H1 (cell line): ENCODE results near the gene PHTF2. TPM values are rescaled to one million over a fixed set of nuclear protein-coding genes. Genes with fewer than 3 reads are reported as not detected.

Experiments
- CTCF ChIA-PET: fragments of 300-600 bp; sonication (Branson Sonifier 250); formaldehyde crosslinking; loops from one replicate; lab custom pipeline; 2021; ENCODE audit not compliant: partially characterized antibody; lab: Charles Lee
- POLR2A ChIA-PET: fragments of 300-600 bp; sonication (Branson Sonifier 250); formaldehyde crosslinking; loops from one replicate; lab custom pipeline; 2021; ENCODE audit warnings: inconsistent platforms; ENCODE audit not compliant: partially characterized antibody; lab: Charles Lee
- DNase-seq, 2 experiments: peaks; one replicate each; pipeline versions ENCODE4 v3.0.0 to v3.0.0-alpha.2; 2010 to 2022; ENCODE audit warnings: low spot score in 2 of 2, low read depth in 1 of 2, mixed read lengths in 1 of 2
- FAIRE-seq: peaks from 2 replicates; lab custom pipeline; 2011; peaks lifted over from hg19 to GRCh38; lab: Jason Lieb, UNC
- H2AFZ ChIP-seq: 2 replicates; pipeline ENCODE4 v1.8.1; 2012; ENCODE audit warnings: low read length, inconsistent platforms
- H2AK5ac ChIP-seq: 2 replicates; pipeline ENCODE4 v1.6.1; 2013; ENCODE audit warnings: low read depth, low read length
- H2BK120ac ChIP-seq: replicated peaks from 2 replicates; pipeline ENCODE3; 2013; ENCODE audit warnings: low read depth, low read length, inconsistent platforms
- H2BK12ac ChIP-seq: 2 replicates; pipeline ENCODE4 v1.6.1; 2013; ENCODE audit warnings: low read depth, low read length
- H2BK15ac ChIP-seq: 2 replicates; pipeline ENCODE4 v1.6.1; 2013; ENCODE audit warnings: low read length
- H2BK20ac ChIP-seq: 2 replicates; pipeline ENCODE4 v1.6.1; 2013; ENCODE audit warnings: low read length
- H2BK5ac ChIP-seq: 2 replicates; pipeline ENCODE4 v1.6.1; 2013; ENCODE audit warnings: low read depth, low read length
- H3K14ac ChIP-seq: 2 replicates; pipeline ENCODE4 v1.6.1; 2013; ENCODE audit warnings: inconsistent platforms; ENCODE audit not compliant: insufficient read length
- H3K18ac ChIP-seq: 2 replicates; pipeline ENCODE4 v1.6.1; 2013; ENCODE audit warnings: low read length; ENCODE audit errors: extremely low read depth
- H3K23ac ChIP-seq: 2 replicates; pipeline ENCODE4 v1.6.1; 2013; ENCODE audit warnings: inconsistent platforms; ENCODE audit not compliant: insufficient read length
- H3K23me2 ChIP-seq: 2 replicates; pipeline ENCODE4 v1.6.1; 2013; ENCODE audit warnings: low read depth, low read length
- H3K27ac ChIP-seq: 2 replicates; pipeline ENCODE4 v1.6.1; 2011; ENCODE audit warnings: low read depth, low read length, inconsistent platforms
- H3K27me3 ChIP-seq, 4 experiments: replicated peaks in 1 of 4; 1 replicate in 1 of 4; 2 replicates in 3 of 4; pipeline versions ENCODE4 v1.6.1 to v1.8.1; 2011 to 2013; ENCODE audit warnings: low read length in 3 of 4, mild to moderate bottlenecking in 3 of 4, inconsistent platforms in 2 of 4, mixed read lengths in 2 of 4, moderate library complexity in 1 of 4; ENCODE audit not compliant: control insufficient read depth in 3 of 4, insufficient read depth in 3 of 4; ENCODE audit errors: extremely low read depth in 1 of 4
- H3K36me3 ChIP-seq, 4 experiments: 2 replicates each; pipeline versions ENCODE4 v1.6.1 to v1.8.1; 2011 to 2013; ENCODE audit warnings: mild to moderate bottlenecking in 4 of 4, low read length in 3 of 4, moderate library complexity in 2 of 4, control low read depth in 1 of 4, inconsistent platforms in 1 of 4; ENCODE audit not compliant: insufficient read depth in 4 of 4, control insufficient read depth in 2 of 4
- H3K4ac ChIP-seq: replicated peaks from 2 replicates; pipeline ENCODE3; 2013; ENCODE audit warnings: low read length, low read depth, mixed read lengths, inconsistent platforms; ENCODE audit not compliant: insufficient read length
- H3K4me1 ChIP-seq, 4 experiments: replicated peaks in 1 of 4; 1 replicate in 1 of 4; 2 replicates in 3 of 4; pipeline versions ENCODE4 v1.6.1 to v1.8.1; 2011 to 2013; ENCODE audit warnings: low read length in 3 of 4, inconsistent platforms in 2 of 4, mixed read lengths in 1 of 4; ENCODE audit not compliant: insufficient read depth in 4 of 4, control insufficient read depth in 3 of 4
- H3K4me2 ChIP-seq, 2 experiments: 2 replicates each; pipeline versions ENCODE4 v1.6.1 to v1.8.1; 2011 to 2013; ENCODE audit warnings: low read depth in 2 of 2, low read length in 2 of 2, control low read depth in 1 of 2, inconsistent platforms in 1 of 2, mild to moderate bottlenecking in 1 of 2; ENCODE audit not compliant: insufficient read depth in 1 of 2
- H3K4me3 ChIP-seq, 4 experiments: fragments of 200-600, 300-600 bp in 1 of 4; sonication (generic), shearing (Covaris generic), sonication (Bioruptor Twin) in 1 of 4; 2 replicates each; pipeline versions ENCODE4 v1.5.1 to v1.8.1; 2011 to 2016; ENCODE audit warnings: low read length in 4 of 4, low read depth in 3 of 4, control low read depth in 2 of 4, inconsistent platforms in 2 of 4, mild to moderate bottlenecking in 2 of 4, mixed read lengths in 1 of 4, moderate library complexity in 1 of 4; ENCODE audit not compliant: insufficient read depth in 2 of 4; ENCODE audit errors: extremely low read depth in 1 of 4
- H3K56ac ChIP-seq: replicated peaks from 2 replicates; pipeline ENCODE3; 2013; ENCODE audit warnings: low read depth, mild to moderate bottlenecking, mixed read lengths, low read length, inconsistent platforms; ENCODE audit not compliant: insufficient read length
- H3K79me1 ChIP-seq: 2 replicates; pipeline ENCODE4 v1.6.1; 2013; ENCODE audit warnings: low read depth, low read length, control low read depth
- H3K79me2 ChIP-seq, 2 experiments: 2 replicates each; pipeline versions ENCODE4 v1.6.1 to v1.8.1; 2012 to 2013; ENCODE audit warnings: low read length in 2 of 2, mild to moderate bottlenecking in 2 of 2, inconsistent platforms in 1 of 2; ENCODE audit not compliant: insufficient read depth in 2 of 2, control insufficient read depth in 1 of 2
- H3K9ac ChIP-seq, 4 experiments: replicated peaks in 1 of 4; 1 replicate in 1 of 4; 2 replicates in 3 of 4; pipeline versions ENCODE4 v1.6.1 to v1.8.1; 2011 to 2013; ENCODE audit warnings: low read depth in 3 of 4, low read length in 3 of 4, control low read depth in 2 of 4, mild to moderate bottlenecking in 2 of 4, moderate library complexity in 2 of 4, inconsistent platforms in 1 of 4; ENCODE audit errors: extremely low read depth in 1 of 4
- H3K9me3 ChIP-seq, 2 experiments: 2 replicates each; pipeline versions ENCODE4 v1.6.1 to v1.8.1; 2012 to 2013; ENCODE audit warnings: mild to moderate bottlenecking in 2 of 2, moderate library complexity in 2 of 2, control low read depth in 1 of 2, inconsistent platforms in 1 of 2, low read depth in 1 of 2, low read length in 1 of 2, mixed read lengths in 1 of 2; ENCODE audit not compliant: insufficient read depth in 2 of 2
- H4K20me1 ChIP-seq, 2 experiments: replicated peaks in 1 of 2; 2 replicates each; pipeline versions ENCODE3 to v1.8.1; 2011 to 2013; ENCODE audit warnings: inconsistent platforms in 2 of 2, low read length in 2 of 2, mild to moderate bottlenecking in 1 of 2; ENCODE audit not compliant: insufficient read depth in 2 of 2, control insufficient read depth in 1 of 2
- H4K5ac ChIP-seq: 2 replicates; pipeline ENCODE4 v1.6.1; 2013; ENCODE audit warnings: low read length, low read depth, mixed read lengths, inconsistent platforms; ENCODE audit not compliant: insufficient read length
- H4K8ac ChIP-seq: 2 replicates; pipeline ENCODE4 v1.8.0; 2013; ENCODE audit warnings: mild to moderate bottlenecking, moderate library complexity, low read length, inconsistent platforms; ENCODE audit not compliant: insufficient read depth; ENCODE audit errors: extremely low read depth
- H4K91ac ChIP-seq: replicated peaks from 2 replicates; pipeline ENCODE3; 2013; ENCODE audit warnings: low read length, mixed read lengths, inconsistent platforms; ENCODE audit not compliant: insufficient read length
- CHD2 ChIP-seq: IDR thresholded peaks from 2 replicates; pipeline ENCODE4 v1.6.1; 2012; ENCODE audit warnings: low read length, improper control_type of control experiment
- CREB1 ChIP-seq: IDR thresholded peaks from 2 replicates; pipeline ENCODE4 v1.6.1; 2012; ENCODE audit warnings: inconsistent platforms
- CTBP2 ChIP-seq: IDR thresholded peaks from 2 replicates; pipeline ENCODE4 v1.7.0; 2011; ENCODE audit warnings: borderline replicate concordance, mild to moderate bottlenecking, moderate library complexity, mixed read lengths, low read length; ENCODE audit not compliant: insufficient read depth, insufficient read length
- CTCF ChIP-seq, 3 experiments: IDR thresholded peaks; 1 replicate in 2 of 3; 2 replicates in 1 of 3; pipeline versions ENCODE4 v1.5.1 to v1.6.1; 2011; ENCODE audit warnings: low read length in 3 of 3, mild to moderate bottlenecking in 3 of 3, inconsistent platforms in 2 of 3, low read depth in 1 of 3, moderate library complexity in 1 of 3; ENCODE audit not compliant: insufficient read depth in 1 of 3; ENCODE audit errors: control extremely low read depth in 1 of 3
- EP300 ChIP-seq, 2 experiments: IDR thresholded peaks; 1 replicate in 1 of 2; 2 replicates in 1 of 2; pipeline ENCODE4 v1.6.1; 2011 to 2012; ENCODE audit warnings: low read depth in 2 of 2, low read length in 2 of 2, mild to moderate bottlenecking in 2 of 2, borderline replicate concordance in 1 of 2, inconsistent platforms in 1 of 2, moderate library complexity in 1 of 2
- NANOG ChIP-seq: IDR thresholded peaks from 2 replicates; pipeline ENCODE4 v1.6.1; 2011; ENCODE audit warnings: low read length, low read depth, mild to moderate bottlenecking, inconsistent platforms; ENCODE audit not compliant: insufficient read depth, poor library complexity, severe bottlenecking
- POU5F1 ChIP-seq: IDR thresholded peaks from 2 replicates; pipeline ENCODE4 v1.6.1; 2011; ENCODE audit warnings: low read depth, mild to moderate bottlenecking, low read length, moderate library complexity
- RAD21 ChIP-seq, 2 experiments: IDR thresholded peaks in 1 of 2; conservative IDR thresholded peaks in 1 of 2; 2 replicates each; pipeline ENCODE4 v1.6.1; 2011; ENCODE audit warnings: low read depth in 2 of 2, low read length in 2 of 2, improper control_type of control experiment in 1 of 2, inconsistent platforms in 1 of 2, mild to moderate bottlenecking in 1 of 2, moderate library complexity in 1 of 2
- SP2 ChIP-seq: IDR thresholded peaks from 2 replicates; pipeline ENCODE4 v1.6.1; 2012; ENCODE audit warnings: mild to moderate bottlenecking, low read length, inconsistent platforms
- SP4 ChIP-seq: IDR thresholded peaks from 2 replicates; pipeline ENCODE4 v1.6.1; 2012; ENCODE audit warnings: low read length, inconsistent platforms
- SUZ12 ChIP-seq: fragments of 200-600 bp; sonication (generic); IDR thresholded peaks from 2 replicates; pipeline ENCODE4 v1.6.1; 2012; ENCODE audit warnings: mild to moderate bottlenecking, inconsistent platforms, low read length, moderate library complexity, mixed read lengths
- TCF12 ChIP-seq: IDR thresholded peaks from 2 replicates; pipeline ENCODE4 v1.6.1; 2011; ENCODE audit warnings: low read depth, mild to moderate bottlenecking, low read length
- WGBS, 2 experiments: shearing (Covaris generic) in 1 of 2; methylation state at CpG; one replicate each; pipeline versions ENCODE4 v1.1.6 to v1.1.7; 2013 to 2015; ENCODE audit warnings: low lambda C conversion rate in 2 of 2, mixed read lengths in 2 of 2, inconsistent platforms in 1 of 2, low coverage in 1 of 2, missing lambda C conversion rate in 1 of 2; ENCODE audit not compliant: insufficient replicate concordance in 2 of 2, insufficient coverage in 1 of 2, insufficient read length in 1 of 2; ENCODE audit errors: extremely low coverage in 1 of 2, missing lambda C conversion rate in 1 of 2; 5-methylcytosine and 5-hydroxymethylcytosine counted together
- polyA plus RNA-seq, 7 experiments: library from polyadenylated mRNA; depleted of rRNA in 3 of 7; stranded (reverse) in 5 of 7; unstranded in 2 of 7; fragments of >200 nt in 5 of 7; fragments of 200-250 nt in 2 of 7; gene quantifications; 1 replicate in 5 of 7; 2 replicates in 1 of 7; 4 replicates in 1 of 7; pipeline versions ENCODE4 v1.2.1 to v1.2.3, GENCODE V29; 2011 to 2013; ENCODE audit warnings: missing spikeins in 2 of 7, mixed read lengths in 2 of 7
- total RNA-seq: library from RNA; stranded (reverse); fragmentation: NEBNext Ultra II Directional; extraction: Animal tissue kit (Norgen Biotek cat#: 25700); gene quantifications from 2 replicates; pipeline ENCODE4 v1.2.1, GENCODE V29; 2021

The PHTF2 gene
- total and polyA plus RNA-seq, 2 of the 8 experiments (the other 6 are each of a cell fraction or from before 2014, with no cell fraction given): 9.0 to 25.4 TPM

- Histone ChIP-seq H3K23me2 (no peaks in the 10 kb centered on the region), H2BK120ac (no peak overlapping the region), H3K9ac (no peak overlapping the region), H3K27me3 (no peaks in the 10 kb centered on the region), H3K56ac (no peak overlapping the region), H3K79me1 (no peaks in the 10 kb centered on the region), H3K18ac (no peak overlapping the region), H3K4me1 (0 out of 7 replicates have a peak, but pooled peaks cover 0 to 2% (median 0%) of the 10 kb centered on the region in 4 experiments), H2BK5ac (no peak overlapping the region), H2AFZ (no peak overlapping the region), H4K20me1 (peaks cover 0 to 2% of the 10 kb centered on the region in 2 experiments), H3K4me3 (no peak overlapping the region), H3K4me2 (no peak overlapping the region), H3K9me3 (no peaks in the 10 kb centered on the region), H2BK12ac (no peak overlapping the region), H3K79me2 (peaks cover 0 to 2% of the 10 kb centered on the region in 2 experiments; a peak in 1 of 4 replicates), H4K91ac (no peak overlapping the region), H3K27ac (no peak overlapping the region), H2BK15ac (no peak overlapping the region), H4K8ac (no peak overlapping the region), H3K4ac (no peak overlapping the region), H3K23ac (no peak overlapping the region), H2AK5ac (no peak overlapping the region), H3K14ac (no peak overlapping the region), H4K5ac (no peak overlapping the region), H3K36me3 (peaks cover 0 to 13% (median 2%) of the 10 kb centered on the region in 4 experiments; a peak in 3 of 8 replicates), H2BK20ac (no peak overlapping the region)
- ChIA-PET POLR2A (no interaction called here), CTCF (no interaction called here)
- no peak for DNase-seq
- no peak for FAIRE-seq
- WGBS, 2 experiments: 92% methylated on average over 8 of the region's 8 CpGs; no CpG with 5 or more reads in 1 of the 2 experiments
- TF ChIP-seq CHD2 (no peak), CTCF (IDR thresholded peaks at IDR 0.05; ENCODE audit: control extremely low read depth in 1 of 3, insufficient read depth in 1 of 3, low read depth in 1 of 3, low read length in 3 of 3) (no peak), SP2 (no peak), POU5F1 (no peak), RAD21 (IDR thresholded peaks at IDR 0.05 in 1 of 2, conservative IDR thresholded peaks at IDR 0.05 in 1 of 2; ENCODE audit: low read depth in 2 of 2, low read length in 2 of 2) (no peak), SUZ12 (no peak), CREB1 (no peak), EP300 (IDR thresholded peaks at IDR 0.05; ENCODE audit: borderline replicate concordance in 1 of 2, low read depth in 2 of 2, low read length in 2 of 2) (no peak), CTBP2 (no peak), TCF12 (no peak), NANOG (no peak), SP4 (no peak)
These were observed 28.3 kb upstream of the PHTF2 start for GRCh38 chr7:77770316-77770715.
